GM12892 (cell line): ENCODE results near the gene HADHA.

Source experiments
- POLR2A ChIP-seq: IDR thresholded peaks from 2 replicates; pipeline ENCODE4 v1.6.1; 2011; ENCODE audit warnings: low read depth, low read length, control low read depth
- POLR2AphosphoS5 ChIP-seq: IDR thresholded peaks from 2 replicates; pipeline ENCODE4 v1.6.1; 2011; ENCODE audit warnings: low read depth, low read length, control low read depth

DNA sequence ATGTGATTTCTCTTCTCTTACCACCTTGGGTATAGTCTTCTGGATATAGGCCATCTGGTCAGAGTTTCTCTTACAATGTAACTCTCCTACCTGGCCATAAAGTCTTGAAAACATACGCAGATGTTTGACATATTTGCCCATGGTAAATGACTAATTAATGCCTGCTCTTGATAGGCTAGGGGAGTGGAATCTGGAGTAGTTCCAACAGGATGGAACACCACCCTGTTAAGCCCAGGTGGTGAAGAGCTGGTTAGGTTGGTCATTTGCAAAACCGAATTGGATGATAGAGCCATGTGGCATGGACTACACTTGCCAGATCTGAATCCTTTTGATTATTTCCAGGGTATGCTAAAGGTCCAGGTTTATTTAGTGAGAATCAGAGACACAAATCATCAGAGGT lies 36.8 kb upstream of the HADHA start:
- TF ChIP-seq POLR2A, result no peak
- no peak for TF ChIP-seq POLR2AphosphoS5
